ENCODE data around the gene SGCD.

Gene SGCD

GRCh38 chr5:156707750-156708149 lies 380.8 kb downstream of the SGCD start:
- Histone ChIP-seq H3K4me1 (ENCODE audit: control insufficient read depth, insufficient read depth, low read depth, low read length) (no peaks in the 10 kb centered on the region), H3K23ac (ENCODE audit: low read length in 2 of 2) (no peak overlapping the region), H2BK12ac (ENCODE audit: low read length in 2 of 2) (no peak overlapping the region), H3K9ac (ENCODE audit: low read length) (no peak overlapping the region), H3K4ac (ENCODE audit: low read depth in 1 of 2, low read length in 2 of 2) (no peak overlapping the region), H4K8ac (ENCODE audit: low read length) (no peak overlapping the region), H4K91ac (ENCODE audit: low read length) (no peak overlapping the region), H3K9me3 (ENCODE audit: control insufficient read depth, low read length) (no peaks in the 10 kb centered on the region), H3K27ac (ENCODE audit: low read length, poor library complexity, severe bottlenecking) (no peak overlapping the region), H3K27me3 (ENCODE audit: control insufficient read depth in 1 of 2, insufficient read depth in 1 of 2, low read length in 2 of 2) (no peaks in the 10 kb centered on the region), H2AFZ (ENCODE audit: low read depth, low read length) (no peak overlapping the region), H2AK5ac (ENCODE audit: low read length, severe bottlenecking) (no peak overlapping the region), H3K4me3 (ENCODE audit: insufficient read depth in 1 of 2, low read depth in 1 of 2, low read length in 2 of 2) (no peak overlapping the region), H3K14ac (ENCODE audit: low read length in 2 of 2) (no peak overlapping the region), H2BK5ac (ENCODE audit: low read depth, low read length, poor library complexity, severe bottlenecking) (no peak overlapping the region), H3K4me2 (ENCODE audit: low read length, poor library complexity, severe bottlenecking) (no peak overlapping the region), H2BK15ac (ENCODE audit: low read depth, poor library complexity, severe bottlenecking) (no peak overlapping the region), H2BK120ac (ENCODE audit: low read depth, low read length) (no peak overlapping the region), H3K79me1 (replicated peaks; ENCODE audit: low read length, poor library complexity, severe bottlenecking) (no peaks in the 10 kb centered on the region), H3K36me3 (ENCODE audit: control insufficient read depth in 1 of 2, insufficient read depth in 2 of 2, low read depth in 1 of 2, low read length in 2 of 2) (no peaks in the 10 kb centered on the region), H3K18ac (ENCODE audit: low read depth in 1 of 2, low read length in 2 of 2) (no peak overlapping the region)
- DNase-seq: no peak
- 76% methylated on average over 1 of the region's 2 CpGs for WGBS

GRCh38 chr5:156715287-156715686 lies 388.3 kb downstream of the SGCD start:
- Histone ChIP-seq H2AFZ (ENCODE audit: low read depth, low read length) (no peak overlapping the region), H3K27me3 (ENCODE audit: control insufficient read depth in 1 of 2, insufficient read depth in 1 of 2, low read length in 2 of 2) (peaks cover 0 to 10% of the 10 kb centered on the region in 2 experiments), H3K4ac (ENCODE audit: low read depth in 1 of 2, low read length in 2 of 2) (no peak overlapping the region), H2BK5ac (ENCODE audit: low read depth, low read length, poor library complexity, severe bottlenecking) (no peak overlapping the region), H2BK120ac (ENCODE audit: low read depth, low read length) (no peak overlapping the region), H3K27ac (ENCODE audit: low read length, poor library complexity, severe bottlenecking) (no peak overlapping the region), H3K4me3 (ENCODE audit: insufficient read depth in 1 of 2, low read depth in 1 of 2, low read length in 2 of 2) (no peak overlapping the region), H3K36me3 (ENCODE audit: control insufficient read depth in 1 of 2, insufficient read depth in 2 of 2, low read depth in 1 of 2, low read length in 2 of 2) (no peaks in the 10 kb centered on the region), H3K9me3 (ENCODE audit: control insufficient read depth, low read length) (no peaks in the 10 kb centered on the region), H4K8ac (ENCODE audit: low read length) (no peak overlapping the region), H3K4me2 (ENCODE audit: low read length, poor library complexity, severe bottlenecking) (no peak overlapping the region), H3K14ac (ENCODE audit: low read length in 2 of 2) (no peak overlapping the region), H3K79me1 (replicated peaks; ENCODE audit: low read length, poor library complexity, severe bottlenecking) (no peaks in the 10 kb centered on the region), H3K18ac (ENCODE audit: low read depth in 1 of 2, low read length in 2 of 2) (no peak overlapping the region), H2BK12ac (ENCODE audit: low read length in 2 of 2) (no peak overlapping the region), H2AK5ac (ENCODE audit: low read length, severe bottlenecking) (no peak overlapping the region), H3K4me1 (ENCODE audit: control insufficient read depth, insufficient read depth, low read depth, low read length) (no peaks in the 10 kb centered on the region), H3K9ac (ENCODE audit: low read length) (no peak overlapping the region), H3K23ac (ENCODE audit: low read length in 2 of 2) (no peak overlapping the region), H4K91ac (ENCODE audit: low read length) (no peak overlapping the region), H2BK15ac (ENCODE audit: low read depth, poor library complexity, severe bottlenecking) (no peak overlapping the region)
- no peak for DNase-seq
- 100% methylated on average over 1 of the region's 2 CpGs for WGBS

GRCh38 chr5:156716591-156717380 lies 389.8 kb downstream of the SGCD start:
- H2BK5ac ChIP-seq (ENCODE audit: low read depth, low read length, poor library complexity, severe bottlenecking): no peak overlapping the region
- H3K18ac ChIP-seq (ENCODE audit: low read depth in 1 of 2, low read length in 2 of 2): no peak overlapping the region
- H2AK5ac ChIP-seq (ENCODE audit: low read length, severe bottlenecking): no peak overlapping the region
- no peak overlapping the region for H3K27ac ChIP-seq (ENCODE audit: low read length, poor library complexity, severe bottlenecking)
- no peak overlapping the region for H2BK12ac ChIP-seq (ENCODE audit: low read length in 2 of 2)
- no peak overlapping the region for H4K91ac ChIP-seq (ENCODE audit: low read length)
- no peaks in the 10 kb centered on the region for H3K36me3 ChIP-seq (ENCODE audit: control insufficient read depth in 1 of 2, insufficient read depth in 2 of 2, low read depth in 1 of 2, low read length in 2 of 2)
- DNase-seq: no peak
- no peak overlapping the region for H3K23ac ChIP-seq (ENCODE audit: low read length in 2 of 2)
- no peak overlapping the region for H3K4me2 ChIP-seq (ENCODE audit: low read length, poor library complexity, severe bottlenecking)
- no peak overlapping the region for H3K4ac ChIP-seq (ENCODE audit: low read depth in 1 of 2, low read length in 2 of 2)
- no peak overlapping the region for H3K14ac ChIP-seq (ENCODE audit: low read length in 2 of 2)
- H3K4me3 ChIP-seq (ENCODE audit: insufficient read depth in 1 of 2, low read depth in 1 of 2, low read length in 2 of 2): no peak overlapping the region
- H3K4me1 ChIP-seq (ENCODE audit: control insufficient read depth, insufficient read depth, low read depth, low read length): no peaks in the 10 kb centered on the region
- no peak overlapping the region for H2BK120ac ChIP-seq (ENCODE audit: low read depth, low read length)
- no peaks in the 10 kb centered on the region for H3K9me3 ChIP-seq (ENCODE audit: control insufficient read depth, low read length)
- no peak overlapping the region for H2AFZ ChIP-seq (ENCODE audit: low read depth, low read length)
- H4K8ac ChIP-seq (ENCODE audit: low read length): no peak overlapping the region
- H3K79me1 ChIP-seq (replicated peaks; ENCODE audit: low read length, poor library complexity, severe bottlenecking): no peaks in the 10 kb centered on the region
- 81% methylated on average over 4 of the region's 4 CpGs for WGBS
- H3K9ac ChIP-seq (ENCODE audit: low read length): no peak overlapping the region
- H2BK15ac ChIP-seq (ENCODE audit: low read depth, poor library complexity, severe bottlenecking): no peak overlapping the region
- H3K27me3 ChIP-seq (ENCODE audit: control insufficient read depth in 1 of 2, insufficient read depth in 1 of 2, low read length in 2 of 2): peaks cover 0 to 10% of the 10 kb centered on the region in 2 experiments

- H3K79me1 ChIP-seq (replicated peaks; ENCODE audit: low read length, poor library complexity, severe bottlenecking): no peaks in the 10 kb centered on the region
- no peaks in the 10 kb centered on the region for H3K4me1 ChIP-seq (ENCODE audit: control insufficient read depth, insufficient read depth, low read depth, low read length)
- H2BK15ac ChIP-seq (ENCODE audit: low read depth, poor library complexity, severe bottlenecking): no peak overlapping the region
- H3K9ac ChIP-seq (ENCODE audit: low read length): no peak overlapping the region
- no peak overlapping the region for H2BK5ac ChIP-seq (ENCODE audit: low read depth, low read length, poor library complexity, severe bottlenecking)
- DNase-seq: no peak
- no CpG with 5 or more reads among the region's 1 CpG for WGBS
- no peaks in the 10 kb centered on the region for H3K36me3 ChIP-seq (ENCODE audit: control insufficient read depth in 1 of 2, insufficient read depth in 2 of 2, low read depth in 1 of 2, low read length in 2 of 2)
- no peak overlapping the region for H2AFZ ChIP-seq (ENCODE audit: low read depth, low read length)
- no peak overlapping the region for H4K8ac ChIP-seq (ENCODE audit: low read length)
- H4K91ac ChIP-seq (ENCODE audit: low read length): no peak overlapping the region
- H3K23ac ChIP-seq (ENCODE audit: low read length in 2 of 2): no peak overlapping the region
- no peak overlapping the region for H3K4ac ChIP-seq (ENCODE audit: low read depth in 1 of 2, low read length in 2 of 2)
- H3K27me3 ChIP-seq (ENCODE audit: control insufficient read depth in 1 of 2, insufficient read depth in 1 of 2, low read length in 2 of 2): peaks cover 0 to 10% of the 10 kb centered on the region in 2 experiments
- no peak overlapping the region for H3K18ac ChIP-seq (ENCODE audit: low read depth in 1 of 2, low read length in 2 of 2)
- H2BK12ac ChIP-seq (ENCODE audit: low read length in 2 of 2): no peak overlapping the region
- no peak overlapping the region for H2BK120ac ChIP-seq (ENCODE audit: low read depth, low read length)
- no peak overlapping the region for H2AK5ac ChIP-seq (ENCODE audit: low read length, severe bottlenecking)
- H3K4me2 ChIP-seq (ENCODE audit: low read length, poor library complexity, severe bottlenecking): no peak overlapping the region
- no peak overlapping the region for H3K14ac ChIP-seq (ENCODE audit: low read length in 2 of 2)
- H3K9me3 ChIP-seq (ENCODE audit: control insufficient read depth, low read length): no peaks in the 10 kb centered on the region
- H3K4me3 ChIP-seq (ENCODE audit: insufficient read depth in 1 of 2, low read depth in 1 of 2, low read length in 2 of 2): no peak overlapping the region
- no peak overlapping the region for H3K27ac ChIP-seq (ENCODE audit: low read length, poor library complexity, severe bottlenecking)
These were observed 392.0 kb downstream of the SGCD start for GRCh38 chr5:156718985-156719384.

Measured in mesenchymal stem cell (in vitro differentiated cells and primary cell).